ENCODE measurements around the gene BRIX1.
"Not testable (repeated sequence)": the region's sequence is repeated elsewhere in the genome, so short reads cannot be mapped to it uniquely, and the experiment has no call there.

Gene BRIX1

GRCh38 chr5:34968258-34968657, 52.7 kb downstream of the BRIX1 start:
- DNase-seq (ENCODE audit: low read depth): no peak

- DNase-seq (ENCODE audit: low read depth): no peak
These were observed 55.0 kb downstream of the BRIX1 start for GRCh38 chr5:34970552-34970951.

GRCh38 chr5:34971655-34972054, 56.1 kb downstream of the BRIX1 start:
- DNase-seq (ENCODE audit: low read depth): not testable (repeated sequence)
